Hematopoietic multipotent progenitor cell (in vitro differentiated cells): ENCODE results near the gene SEMA6B. TPM values are rescaled to one million over a fixed set of nuclear protein-coding genes. Genes with fewer than 3 reads are reported as not detected.

Experiments used
- DNase-seq, 3 donors: peaks; one replicate each; pipeline ENCODE4 v3.0.0-alpha.2; 2011 to 2015; ENCODE audit warnings: low read depth in 2 of 3, low spot score in 2 of 3
- total RNA-seq: library from RNA; depleted of rRNA; stranded (reverse); fragments of >200 nt; gene quantifications from one replicate; pipeline ENCODE4 v1.2.3, GENCODE V29; 2012

SEMA6B gene
- total RNA-seq, 1 donor = 0.27 TPM

DNA sequence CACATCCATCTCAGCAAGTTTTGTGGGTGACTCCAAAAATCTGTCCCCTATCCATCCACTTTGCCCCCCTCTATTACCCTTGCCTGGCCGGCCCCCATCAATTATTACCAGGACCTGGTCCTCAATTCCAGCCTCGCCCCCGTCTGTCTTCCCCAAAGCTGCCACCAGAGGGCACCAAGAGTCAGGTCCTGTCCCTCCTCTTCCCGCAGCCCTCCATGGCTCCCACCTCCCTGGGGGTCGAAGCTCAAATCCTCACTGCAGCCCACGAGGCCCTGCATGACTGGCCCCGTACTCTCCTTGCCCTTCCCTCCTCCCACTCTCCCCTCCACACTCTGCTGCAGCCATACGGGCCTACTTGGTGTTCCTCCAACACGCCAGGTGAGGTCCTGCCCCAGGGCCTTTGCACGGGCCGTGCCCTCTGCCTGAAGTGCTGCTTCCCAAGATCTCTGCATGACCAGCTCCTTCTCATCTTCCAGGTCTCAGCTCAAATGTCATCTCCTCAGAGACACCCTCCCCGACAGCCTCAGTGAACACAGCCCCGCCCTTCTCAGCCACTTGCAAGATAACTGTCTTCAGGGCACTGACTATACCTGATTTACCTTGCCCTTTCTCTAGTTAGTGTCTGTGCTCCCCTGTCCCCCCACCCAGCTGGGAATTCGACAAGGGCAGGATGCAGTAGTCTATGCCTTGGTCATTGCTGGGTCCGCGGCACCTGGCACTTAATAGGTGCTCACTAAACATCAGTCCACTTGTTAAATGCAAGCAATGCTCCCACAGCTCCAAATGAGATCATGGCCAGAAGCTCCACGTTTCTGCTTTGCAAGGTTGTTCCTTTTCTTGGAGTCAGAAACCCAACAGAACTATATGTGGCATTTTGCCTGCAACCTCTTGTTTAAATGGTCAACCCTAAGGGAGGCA lies 16.8 kb upstream of the SEMA6B start:
- DNase-seq = peak in 1 of 3 donors; percentile 72

DNA sequence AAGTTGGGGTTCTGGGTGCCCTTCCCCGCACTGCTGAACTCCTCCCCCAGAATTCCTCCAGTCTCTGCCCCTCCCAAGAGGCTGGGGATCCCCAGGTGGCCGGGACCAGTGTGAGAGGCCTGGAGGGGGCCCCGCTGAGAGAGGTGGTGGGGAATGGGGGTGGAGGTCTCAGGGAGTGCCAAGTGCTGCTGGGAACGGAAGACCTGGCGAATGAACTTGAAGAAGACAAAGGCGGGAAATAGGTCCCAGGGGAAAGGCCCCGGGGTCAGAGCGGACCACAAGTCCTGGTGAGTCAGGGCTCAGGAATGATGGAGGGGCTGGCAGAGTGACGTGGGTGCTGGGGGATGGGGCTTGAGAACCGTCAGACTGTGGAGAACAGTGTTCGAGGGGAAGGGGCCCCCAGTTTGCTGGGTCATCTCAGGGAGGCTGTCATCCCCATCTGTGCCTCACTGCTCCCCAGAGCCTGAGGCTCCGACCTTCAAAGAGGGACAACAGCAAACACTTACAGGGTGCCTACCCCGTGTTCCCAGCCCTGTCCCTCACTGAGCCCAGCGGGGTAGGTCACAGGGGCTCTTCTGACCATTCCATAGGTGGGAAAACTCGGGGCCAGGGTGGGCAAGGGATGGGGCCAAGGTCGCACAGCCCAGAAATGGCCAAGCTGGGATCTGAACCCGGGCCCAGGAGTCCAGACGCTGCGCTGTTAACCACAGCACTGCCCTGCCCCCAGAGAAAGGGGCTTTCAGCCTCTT lies 16.0 kb upstream of the SEMA6B start:
- peak in 1 of 3 donors; percentile 59 for DNase-seq

DNA sequence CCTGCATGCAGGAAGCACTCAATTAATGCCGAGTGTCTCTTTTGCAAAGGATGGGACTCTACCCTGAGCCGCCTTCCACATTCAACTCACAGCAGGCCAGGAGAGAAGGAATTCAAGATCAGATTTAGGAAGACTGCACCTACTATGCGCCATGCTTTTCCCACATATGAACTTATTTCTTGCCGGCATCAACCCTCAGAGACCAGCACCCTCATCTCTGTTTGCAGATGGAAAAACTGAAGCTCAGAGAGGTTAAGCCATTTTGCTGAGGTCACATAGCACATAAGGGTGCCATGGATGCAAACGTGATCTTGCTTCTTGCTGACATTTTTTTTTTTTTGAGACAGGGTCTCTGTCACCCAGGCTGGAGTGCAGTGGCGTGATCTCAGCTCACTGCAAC lies 14.2 kb upstream of the SEMA6B start:
- no peak for DNase-seq

DNA sequence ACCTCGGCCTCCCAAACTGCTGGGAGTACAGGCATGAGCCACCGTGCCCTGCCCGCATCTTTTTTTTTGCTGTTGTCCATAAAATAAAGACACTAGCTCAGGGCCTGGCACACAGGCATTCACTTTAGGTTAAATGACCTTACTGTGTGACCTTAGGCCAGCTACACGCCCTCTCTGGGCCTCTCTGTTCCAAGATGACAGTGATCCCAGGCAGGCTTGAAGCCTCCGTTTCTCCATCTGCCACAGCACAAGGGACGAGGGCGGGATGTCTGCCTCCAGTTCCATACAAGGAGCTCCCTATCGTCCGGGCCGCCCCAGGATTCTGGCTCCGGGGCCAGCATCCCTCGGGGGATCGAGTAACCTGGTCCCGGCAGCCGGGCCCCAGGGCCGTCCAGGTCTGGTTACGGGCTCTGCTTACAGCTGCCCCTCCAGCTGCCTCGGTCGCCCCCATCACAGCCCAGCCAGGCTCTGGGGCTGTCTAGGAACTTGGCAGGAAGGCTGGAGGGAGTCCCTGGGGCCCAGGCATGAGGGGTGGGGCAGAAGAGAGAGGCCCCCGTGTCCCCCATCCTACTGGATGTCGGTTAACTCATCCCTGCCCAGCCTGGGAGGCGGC lies 11.9 kb upstream of the SEMA6B start:
- DNase-seq = no peak

DNA sequence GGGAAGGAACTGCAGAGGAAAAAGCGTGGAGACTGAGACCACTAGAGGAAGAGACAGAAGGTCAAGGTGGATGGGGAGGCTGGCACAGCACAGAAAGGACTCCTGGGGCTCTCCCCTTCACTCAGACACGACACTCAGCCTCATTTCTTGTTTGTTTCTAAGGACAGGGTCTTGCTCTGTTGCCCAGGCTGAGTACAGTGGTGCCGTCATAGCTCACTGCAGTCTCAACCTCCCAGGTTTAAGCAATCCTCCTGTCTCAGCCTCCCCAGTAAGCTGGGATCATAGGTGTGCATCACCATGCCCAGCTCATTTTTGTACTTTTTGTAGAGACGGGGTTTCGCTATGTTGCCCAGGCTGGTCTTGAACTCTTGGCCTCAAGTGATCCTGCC lies 11.4 kb upstream of the SEMA6B start:
- no peak for DNase-seq

DNA sequence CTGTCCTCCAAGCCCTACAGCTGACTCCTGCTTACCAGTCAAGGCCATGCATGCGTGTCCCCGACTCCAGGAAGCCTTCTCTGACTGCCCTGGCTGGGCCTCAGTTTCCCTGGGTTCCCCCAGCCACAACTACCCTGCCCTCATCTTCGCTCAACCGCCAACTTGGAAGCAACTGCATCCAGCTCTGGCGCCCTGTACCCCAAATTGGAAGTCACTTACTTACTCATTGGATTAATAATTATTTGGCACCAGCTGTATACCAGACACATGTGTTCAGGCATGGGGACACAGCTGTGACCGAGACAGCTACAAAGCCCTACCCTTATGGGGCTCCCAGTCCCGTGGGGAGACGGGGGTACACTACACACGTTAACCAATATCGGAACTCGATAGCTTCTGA lies 10.9 kb upstream of the SEMA6B start:
- DNase-seq = no peak

- peak in 1 of 3 donors; percentile 47 for DNase-seq
These were observed 9.4 kb upstream of the SEMA6B start for GRCh38 chr19:4568886-4569285.

- peak; percentile 26 to 63 (median 53) for DNase-seq
These were observed 8.1 kb upstream of the SEMA6B start for GRCh38 chr19:4567584-4568071.

- DNase-seq = no peak
These were observed 7.0 kb upstream of the SEMA6B start for GRCh38 chr19:4566402-4567051.

DNA sequence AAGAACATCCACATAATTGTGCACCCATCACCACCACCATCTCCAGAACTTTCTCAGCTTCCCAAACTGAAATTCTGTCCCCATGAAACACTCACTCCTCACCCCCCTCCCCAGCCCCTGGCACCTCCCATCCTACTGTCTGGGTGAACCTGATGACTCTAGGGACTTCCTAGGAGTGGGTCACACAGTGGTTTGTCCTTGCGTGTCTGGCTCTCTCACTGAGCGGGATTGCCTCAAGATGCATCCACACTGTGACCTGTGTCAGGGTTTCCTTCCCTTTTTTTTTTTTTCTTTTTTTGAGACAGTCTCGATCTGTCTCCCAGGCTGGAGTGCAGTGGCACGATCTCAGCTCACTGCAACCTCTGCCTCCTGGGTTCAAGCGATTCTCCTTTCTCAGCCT lies 4.1 kb upstream of the SEMA6B start:
- DNase-seq = peak in 2 of 3 donors; percentile 73 to 74

DNA sequence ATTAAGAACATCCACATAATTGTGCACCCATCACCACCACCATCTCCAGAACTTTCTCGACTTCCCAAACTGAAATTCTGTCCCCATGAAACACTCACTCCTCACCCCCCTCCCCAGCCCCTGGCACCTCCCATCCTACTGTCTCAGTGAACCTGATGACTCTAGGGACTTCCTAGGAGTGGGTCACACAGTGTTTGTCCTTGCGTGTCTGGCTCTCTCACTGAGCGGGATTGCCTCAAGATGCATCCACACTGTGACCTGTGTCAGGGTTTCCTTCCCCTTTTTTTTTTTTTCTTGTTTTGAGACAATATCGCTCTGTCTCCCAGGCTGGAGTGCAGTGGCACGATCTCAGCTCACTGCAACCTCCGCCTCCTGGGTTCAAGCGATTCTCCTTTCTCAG lies 2.6 kb upstream of the SEMA6B start:
- DNase-seq = peak in 2 of 3 donors; percentile 56 to 72

GRCh38 chr19:4557971-4558941 lies 1.2 kb downstream of the SEMA6B start:
- no peak for DNase-seq

DNA sequence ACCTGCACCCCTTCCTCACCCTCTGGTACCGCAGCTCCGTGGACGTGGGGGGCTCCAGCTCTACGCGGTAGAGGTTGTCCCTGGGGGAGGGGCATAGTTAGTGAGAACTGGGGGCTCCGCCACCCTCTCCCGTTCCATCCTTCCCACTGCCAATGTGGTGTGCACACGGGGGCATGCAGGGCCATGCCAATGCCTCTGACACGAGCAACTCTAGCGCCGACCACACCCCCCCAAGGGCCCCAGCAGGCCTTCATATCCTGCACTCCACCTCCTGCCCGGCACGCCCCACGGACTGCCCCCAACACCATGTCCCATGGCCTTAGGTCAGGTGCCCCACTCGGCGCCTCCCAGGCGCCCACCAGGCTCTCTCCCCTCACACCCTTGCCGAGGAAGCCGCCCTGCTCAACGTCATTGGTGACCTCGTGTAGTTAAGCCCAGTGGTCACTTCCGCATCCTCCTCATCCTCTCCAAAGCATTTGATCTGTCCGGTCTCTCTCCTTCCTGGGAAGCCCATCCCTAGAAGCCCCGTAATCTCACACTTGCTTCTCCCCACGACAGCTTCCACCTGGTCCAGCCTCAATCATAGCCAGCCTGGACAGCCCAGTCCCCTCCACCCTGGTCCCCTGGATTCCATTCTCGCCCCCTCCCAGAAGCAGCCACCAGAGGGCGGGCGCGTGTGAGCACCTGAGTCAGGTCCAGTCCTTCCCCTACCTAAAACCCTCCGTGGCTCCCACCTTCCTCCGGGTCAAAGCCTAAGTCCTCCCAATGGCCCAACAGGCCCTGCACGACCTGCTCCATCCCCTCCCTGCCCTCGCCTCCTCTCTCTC lies 2.1 kb downstream of the SEMA6B start:
- DNase-seq = no peak

DNA sequence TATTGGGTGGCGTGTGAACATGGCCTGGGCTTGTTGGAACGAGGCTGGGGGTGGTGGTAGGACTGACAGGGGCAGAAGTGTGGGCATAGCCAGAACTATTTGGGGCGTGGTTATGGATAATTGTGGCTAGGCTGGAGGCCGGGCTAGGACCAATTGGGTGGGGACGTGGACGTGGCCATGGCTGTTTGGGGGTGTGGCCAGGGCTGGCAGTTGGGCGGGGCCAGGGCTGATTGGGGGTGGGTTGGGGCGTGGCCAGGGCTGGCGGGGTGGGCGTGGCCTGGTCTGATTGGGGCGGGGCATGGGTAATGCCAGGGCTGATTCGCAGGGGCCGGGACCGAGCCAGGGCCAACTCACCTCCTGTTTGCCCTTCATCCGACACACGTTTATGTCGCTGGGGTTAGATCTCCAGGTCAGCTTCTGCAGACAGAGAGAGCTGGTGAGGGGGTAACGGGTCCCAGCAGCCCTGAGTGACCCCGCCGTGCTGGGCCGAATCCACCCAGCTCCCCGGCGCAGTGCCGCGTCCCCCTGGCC lies 2.8 kb downstream of the SEMA6B start:
- DNase-seq = no peak

- no peak for DNase-seq
These were observed 3.6 kb downstream of the SEMA6B start for GRCh38 chr19:4555657-4556561.

GRCh38 chr19:4554717-4555116 lies 4.8 kb downstream of the SEMA6B start:
- no peak for DNase-seq

- DNase-seq = no peak
These were observed 5.7 kb downstream of the SEMA6B start for GRCh38 chr19:4553775-4554174.
